Stomach (tissue), 4 donors: ENCODE results near the gene AP2S1.

Source experiments
- EP300 ChIP-seq: sonication (generic); formaldehyde crosslinking; IDR thresholded peaks from one replicate; pipeline ENCODE4 v1.6.1; 2017; ENCODE audit warnings: antibody characterized with exemption
- POLR2A ChIP-seq, 4 donors: fragments of 450-650 bp; IDR thresholded peaks; one replicate each; pipeline ENCODE4 v1.6.1; 2016; ENCODE audit warnings: antibody characterized with exemption in 4 of 4, control low read depth in 2 of 4, mild to moderate bottlenecking in 1 of 4, moderate library complexity in 1 of 4
- POLR2AphosphoS5 ChIP-seq, 3 donors: sonication (generic); formaldehyde crosslinking; IDR thresholded peaks; one replicate each; pipeline ENCODE4 v1.6.1; 2016; ENCODE audit warnings: antibody characterized with exemption in 3 of 3
- TF ChIP-seq, protein P1 (sequence below), 7 experiments: fragments of 450-650 bp in 4 of 7; fragments of 200-600 bp in 3 of 7; sonication (generic) in 3 of 7; IDR thresholded peaks; one replicate each; pipeline ENCODE4 v1.5.1; 2016 to 2019; ENCODE audit warnings: antibody characterized with exemption in 7 of 7, control low read depth in 2 of 7, mild to moderate bottlenecking in 1 of 7

DNA sequence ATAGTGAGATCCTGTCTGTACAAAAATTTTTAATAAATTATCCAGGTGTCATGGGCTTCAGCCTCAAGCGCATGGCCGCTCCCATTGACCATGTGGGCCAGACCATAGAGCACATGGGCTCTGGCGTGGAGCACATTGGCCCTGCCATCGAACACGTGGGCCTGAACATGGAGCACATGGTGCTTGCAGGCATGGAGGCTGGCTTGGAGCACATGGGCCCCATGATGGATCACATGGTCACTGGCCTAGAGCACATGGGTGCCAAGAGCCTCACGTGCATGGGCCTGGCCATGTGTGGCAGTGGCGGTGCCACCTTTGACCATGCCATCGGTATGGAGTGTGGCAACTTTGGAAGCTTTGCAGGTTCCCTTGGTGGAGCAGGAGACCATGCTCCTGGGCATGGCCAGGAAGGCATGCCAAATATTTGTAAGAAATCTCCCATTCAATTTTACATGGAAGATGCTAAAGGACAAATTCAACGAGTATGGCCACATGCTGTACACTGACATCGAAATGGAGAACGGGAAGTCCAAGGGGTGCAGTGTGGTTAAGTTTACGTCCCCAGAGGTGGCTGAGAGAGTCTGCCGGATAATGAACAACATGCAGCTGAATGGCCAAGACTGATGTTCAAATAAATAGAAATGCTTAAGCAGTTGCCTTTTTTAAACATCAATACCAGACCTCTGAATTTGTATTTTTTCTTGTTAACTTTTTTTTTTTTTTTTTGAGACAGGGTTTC is 40.9 kb downstream of the AP2S1 start:
- TF ChIP-seq, protein P1, sequence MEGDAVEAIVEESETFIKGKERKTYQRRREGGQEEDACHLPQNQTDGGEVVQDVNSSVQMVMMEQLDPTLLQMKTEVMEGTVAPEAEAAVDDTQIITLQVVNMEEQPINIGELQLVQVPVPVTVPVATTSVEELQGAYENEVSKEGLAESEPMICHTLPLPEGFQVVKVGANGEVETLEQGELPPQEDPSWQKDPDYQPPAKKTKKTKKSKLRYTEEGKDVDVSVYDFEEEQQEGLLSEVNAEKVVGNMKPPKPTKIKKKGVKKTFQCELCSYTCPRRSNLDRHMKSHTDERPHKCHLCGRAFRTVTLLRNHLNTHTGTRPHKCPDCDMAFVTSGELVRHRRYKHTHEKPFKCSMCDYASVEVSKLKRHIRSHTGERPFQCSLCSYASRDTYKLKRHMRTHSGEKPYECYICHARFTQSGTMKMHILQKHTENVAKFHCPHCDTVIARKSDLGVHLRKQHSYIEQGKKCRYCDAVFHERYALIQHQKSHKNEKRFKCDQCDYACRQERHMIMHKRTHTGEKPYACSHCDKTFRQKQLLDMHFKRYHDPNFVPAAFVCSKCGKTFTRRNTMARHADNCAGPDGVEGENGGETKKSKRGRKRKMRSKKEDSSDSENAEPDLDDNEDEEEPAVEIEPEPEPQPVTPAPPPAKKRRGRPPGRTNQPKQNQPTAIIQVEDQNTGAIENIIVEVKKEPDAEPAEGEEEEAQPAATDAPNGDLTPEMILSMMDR (IDR thresholded peaks at IDR 0.05) = no peak
- TF ChIP-seq EP300 (no peak), POLR2A (IDR thresholded peaks at IDR 0.05) (no peak), POLR2AphosphoS5 (IDR thresholded peaks at IDR 0.05) (no peak)
